HepG2 (cell line): ENCODE measurements around the gene PLK5. TPM values are rescaled to one million over a fixed set of nuclear protein-coding genes. Genes with fewer than 3 reads are reported as not detected.

Experiments
- CCDC6 ChIP-seq: sonication (generic); formaldehyde crosslinking; IDR thresholded peaks from 2 replicates; pipeline ENCODE4 v1.8.1; 2022; ENCODE audit warnings: mild to moderate bottlenecking, missing genetic modification reagents, moderate library complexity
- HNRNPL ChIP-seq: fragments of 200-400 bp; formaldehyde crosslinking; IDR thresholded peaks from 2 replicates; pipeline ENCODE4 v1.6.1; 2017; ENCODE audit warnings: mild to moderate bottlenecking, low read depth, low read length
- RXRB ChIP-seq: IDR thresholded peaks from 2 replicates; pipeline ENCODE4 v1.6.1; 2016; ENCODE audit warnings: borderline replicate concordance, missing genetic modification reagents, missing compliant biosample characterization
- ZBTB7A ChIP-seq: sonication (generic); formaldehyde crosslinking; IDR thresholded peaks from 2 replicates; pipeline ENCODE4 v1.8.0; 2022; ENCODE audit warnings: mild to moderate bottlenecking, missing genetic modification reagents
- ZFP1 ChIP-seq: IDR thresholded peaks from 2 replicates; pipeline ENCODE4 v1.6.1; 2016
- ZIK1 ChIP-seq: sonication (generic); formaldehyde crosslinking; IDR thresholded peaks from 2 replicates; pipeline ENCODE4 v1.5.0; 2020; ENCODE audit warnings: mild to moderate bottlenecking, low read depth, missing genetic modification reagents, borderline replicate concordance
- ZNF274 ChIP-seq: sonication (generic); formaldehyde crosslinking; IDR thresholded peaks from 2 replicates; pipeline ENCODE4 v1.5.1; 2020; ENCODE audit warnings: mild to moderate bottlenecking, missing genetic modification reagents
- ZNF33B ChIP-seq: sonication (generic); formaldehyde crosslinking; IDR thresholded peaks from 2 replicates; pipeline ENCODE4 v1.5.1; 2020; ENCODE audit warnings: mild to moderate bottlenecking, missing genetic modification reagents
- polyA plus RNA-seq, 8 experiments: library from polyadenylated mRNA; depleted of rRNA in 3 of 8; stranded (reverse) in 7 of 8; unstranded in 1 of 8; fragments of >200 nt; fragmentation: Illumina TruSeq in 4 of 8; extraction: Trizol in 4 of 8; gene quantifications; 2 replicates each; pipeline versions ENCODE4 v1.2.1 to v1.2.3, GENCODE V29; 2011 to 2016; ENCODE audit warnings: low read depth in 4 of 8, missing spikeins in 1 of 8, mixed read lengths in 1 of 8; ENCODE audit not compliant: insufficient read depth in 1 of 8
- total RNA-seq, 5 experiments: library from RNA; depleted of rRNA; stranded (reverse); fragments of >200 nt; fragmentation: Illumina TruSeq; extraction: Trizol; gene quantifications; 2 replicates each; pipeline ENCODE4 v1.2.3, GENCODE V29; 2016; ENCODE audit warnings: low read depth in 1 of 5
- TF ChIP-seq, protein P1 (sequence below): sonication (generic); formaldehyde crosslinking; IDR thresholded peaks from one replicate; pipeline ENCODE4 v1.5.1; 2020; ENCODE audit warnings: mild to moderate bottlenecking, missing genetic modification reagents; ENCODE audit errors: not compliant biosample characterization
- TF ChIP-seq, protein P2 (sequence below): sonication (generic); formaldehyde crosslinking; IDR thresholded peaks from 2 replicates; pipeline ENCODE4 v1.5.0; 2020; ENCODE audit warnings: mild to moderate bottlenecking, missing genetic modification reagents, borderline replicate concordance
- TF ChIP-seq, protein P3 (sequence below): sonication (generic); formaldehyde crosslinking; IDR thresholded peaks from 2 replicates; pipeline ENCODE4 v1.5.0; 2020; ENCODE audit warnings: mild to moderate bottlenecking, missing genetic modification reagents, borderline replicate concordance
- TF ChIP-seq, protein P4 (sequence below): sonication (generic); formaldehyde crosslinking; IDR thresholded peaks from 2 replicates; pipeline ENCODE4 v1.5.0; 2020; ENCODE audit warnings: missing genetic modification reagents

Gene PLK5
- total and polyA plus RNA-seq, 2 of the 13 experiments (the other 11 are each of a cell fraction or from before 2014, with no cell fraction given), result not detected

DNA sequence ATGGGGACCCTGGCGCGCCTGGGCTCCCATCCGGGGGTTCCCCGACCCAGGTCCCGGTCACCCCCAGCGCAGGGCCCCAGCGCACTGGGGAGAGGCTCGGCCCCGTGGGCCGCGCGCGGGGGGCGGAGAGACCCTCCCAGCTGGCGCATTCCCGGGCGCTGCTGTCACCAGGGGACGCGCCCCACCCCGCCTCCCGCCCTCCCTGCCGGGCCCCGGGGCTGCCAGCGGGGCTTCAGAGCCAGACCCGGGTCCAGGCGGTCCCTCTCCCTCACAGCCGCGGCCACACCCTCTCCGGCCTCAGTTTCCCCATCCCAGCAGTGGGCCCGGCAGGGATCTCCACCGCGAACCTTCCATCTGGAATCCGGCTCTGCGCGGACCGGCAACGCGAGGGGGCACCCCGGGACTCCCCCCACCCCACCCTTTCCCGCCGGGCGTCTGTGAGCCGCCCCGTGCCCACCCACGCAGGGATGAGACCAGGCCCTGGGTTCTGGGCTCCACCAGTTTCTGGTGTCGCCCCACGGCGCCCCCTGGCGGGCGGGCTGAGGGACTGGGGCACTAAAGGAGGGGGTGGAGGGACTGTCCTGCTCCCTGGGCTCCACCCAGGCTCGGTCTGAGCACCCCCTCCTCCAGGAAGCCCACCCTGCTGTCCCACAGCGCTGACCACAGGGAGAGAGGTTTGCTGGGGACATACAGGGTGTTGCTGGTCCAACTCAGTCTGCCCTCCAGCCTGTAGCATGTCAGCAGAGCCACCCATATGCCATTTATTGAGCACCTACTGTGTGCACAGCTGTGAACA is 10.2 kb upstream of the PLK5 start (continued):
- TF ChIP-seq, protein P1, sequence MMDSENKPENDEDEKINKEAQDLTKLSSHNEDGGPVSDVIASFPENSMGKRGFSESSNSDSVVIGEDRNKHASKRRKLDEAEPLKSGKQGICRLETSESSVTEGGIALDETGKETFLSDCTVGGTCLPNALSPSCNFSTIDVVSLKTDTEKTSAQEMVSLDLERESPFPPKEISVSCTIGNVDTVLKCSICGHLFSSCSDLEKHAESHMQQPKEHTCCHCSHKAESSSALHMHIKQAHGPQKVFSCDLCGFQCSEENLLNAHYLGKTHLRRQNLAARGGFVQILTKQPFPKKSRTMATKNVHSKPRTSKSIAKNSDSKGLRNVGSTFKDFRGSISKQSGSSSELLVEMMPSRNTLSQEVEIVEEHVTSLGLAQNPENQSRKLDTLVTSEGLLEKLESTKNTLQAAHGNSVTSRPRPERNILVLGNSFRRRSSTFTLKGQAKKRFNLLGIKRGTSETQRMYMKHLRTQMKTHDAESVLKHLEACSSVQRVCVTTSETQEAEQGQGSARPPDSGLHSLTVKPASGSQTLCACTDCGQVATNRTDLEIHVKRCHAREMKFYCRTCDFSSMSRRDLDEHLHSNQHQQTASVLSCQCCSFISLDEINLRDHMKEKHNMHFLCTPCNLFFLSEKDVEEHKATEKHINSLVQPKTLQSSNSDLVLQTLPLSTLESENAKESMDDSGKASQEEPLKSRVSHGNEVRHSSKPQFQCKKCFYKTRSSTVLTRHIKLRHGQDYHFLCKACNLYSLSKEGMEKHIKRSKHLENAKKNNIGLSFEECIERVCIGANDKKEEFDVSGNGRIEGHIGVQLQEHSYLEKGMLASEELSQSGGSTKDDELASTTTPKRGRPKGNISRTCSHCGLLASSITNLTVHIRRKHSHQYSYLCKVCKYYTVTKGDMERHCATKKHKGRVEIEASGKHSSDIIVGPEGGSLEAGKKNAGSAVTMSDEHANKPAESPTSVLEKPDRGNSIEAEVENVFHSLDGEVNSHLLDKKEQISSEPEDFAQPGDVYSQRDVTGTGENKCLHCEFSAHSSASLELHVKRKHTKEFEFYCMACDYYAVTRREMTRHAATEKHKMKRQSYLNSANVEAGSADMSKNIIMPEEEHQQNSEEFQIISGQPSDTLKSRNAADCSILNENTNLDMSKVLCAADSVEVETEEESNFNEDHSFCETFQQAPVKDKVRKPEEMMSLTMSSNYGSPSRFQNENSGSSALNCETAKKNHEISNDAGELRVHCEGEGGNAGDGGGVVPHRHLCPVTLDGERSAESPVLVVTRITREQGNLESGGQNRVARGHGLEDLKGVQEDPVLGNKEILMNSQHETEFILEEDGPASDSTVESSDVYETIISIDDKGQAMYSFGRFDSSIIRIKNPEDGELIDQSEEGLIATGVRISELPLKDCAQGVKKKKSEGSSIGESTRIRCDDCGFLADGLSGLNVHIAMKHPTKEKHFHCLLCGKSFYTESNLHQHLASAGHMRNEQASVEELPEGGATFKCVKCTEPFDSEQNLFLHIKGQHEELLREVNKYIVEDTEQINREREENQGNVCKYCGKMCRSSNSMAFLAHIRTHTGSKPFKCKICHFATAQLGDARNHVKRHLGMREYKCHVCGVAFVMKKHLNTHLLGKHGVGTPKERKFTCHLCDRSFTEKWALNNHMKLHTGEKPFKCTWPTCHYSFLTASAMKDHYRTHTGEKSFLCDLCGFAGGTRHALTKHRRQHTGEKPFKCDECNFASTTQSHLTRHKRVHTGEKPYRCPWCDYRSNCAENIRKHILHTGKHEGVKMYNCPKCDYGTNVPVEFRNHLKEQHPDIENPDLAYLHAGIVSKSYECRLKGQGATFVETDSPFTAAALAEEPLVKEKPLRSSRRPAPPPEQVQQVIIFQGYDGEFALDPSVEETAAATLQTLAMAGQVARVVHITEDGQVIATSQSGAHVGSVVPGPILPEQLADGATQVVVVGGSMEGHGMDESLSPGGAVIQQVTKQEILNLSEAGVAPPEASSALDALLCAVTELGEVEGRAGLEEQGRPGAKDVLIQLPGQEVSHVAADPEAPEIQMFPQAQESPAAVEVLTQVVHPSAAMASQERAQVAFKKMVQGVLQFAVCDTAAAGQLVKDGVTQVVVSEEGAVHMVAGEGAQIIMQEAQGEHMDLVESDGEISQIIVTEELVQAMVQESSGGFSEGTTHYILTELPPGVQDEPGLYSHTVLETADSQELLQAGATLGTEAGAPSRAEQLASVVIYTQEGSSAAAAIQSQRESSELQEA, result no peak
- no peak for TF ChIP-seq RXRB (CRISPR knock-in tag)
- no peak for TF ChIP-seq CCDC6 (CRISPR knock-in tag)
- TF ChIP-seq HNRNPL, result 0 out of 2 replicates have a peak, but pooled peaks have one; percentile 49
- 0 out of 2 replicates have a peak, but pooled peaks have one; percentile 28 for TF ChIP-seq ZIK1 (CRISPR knock-in tag)
- TF ChIP-seq, protein P2, sequence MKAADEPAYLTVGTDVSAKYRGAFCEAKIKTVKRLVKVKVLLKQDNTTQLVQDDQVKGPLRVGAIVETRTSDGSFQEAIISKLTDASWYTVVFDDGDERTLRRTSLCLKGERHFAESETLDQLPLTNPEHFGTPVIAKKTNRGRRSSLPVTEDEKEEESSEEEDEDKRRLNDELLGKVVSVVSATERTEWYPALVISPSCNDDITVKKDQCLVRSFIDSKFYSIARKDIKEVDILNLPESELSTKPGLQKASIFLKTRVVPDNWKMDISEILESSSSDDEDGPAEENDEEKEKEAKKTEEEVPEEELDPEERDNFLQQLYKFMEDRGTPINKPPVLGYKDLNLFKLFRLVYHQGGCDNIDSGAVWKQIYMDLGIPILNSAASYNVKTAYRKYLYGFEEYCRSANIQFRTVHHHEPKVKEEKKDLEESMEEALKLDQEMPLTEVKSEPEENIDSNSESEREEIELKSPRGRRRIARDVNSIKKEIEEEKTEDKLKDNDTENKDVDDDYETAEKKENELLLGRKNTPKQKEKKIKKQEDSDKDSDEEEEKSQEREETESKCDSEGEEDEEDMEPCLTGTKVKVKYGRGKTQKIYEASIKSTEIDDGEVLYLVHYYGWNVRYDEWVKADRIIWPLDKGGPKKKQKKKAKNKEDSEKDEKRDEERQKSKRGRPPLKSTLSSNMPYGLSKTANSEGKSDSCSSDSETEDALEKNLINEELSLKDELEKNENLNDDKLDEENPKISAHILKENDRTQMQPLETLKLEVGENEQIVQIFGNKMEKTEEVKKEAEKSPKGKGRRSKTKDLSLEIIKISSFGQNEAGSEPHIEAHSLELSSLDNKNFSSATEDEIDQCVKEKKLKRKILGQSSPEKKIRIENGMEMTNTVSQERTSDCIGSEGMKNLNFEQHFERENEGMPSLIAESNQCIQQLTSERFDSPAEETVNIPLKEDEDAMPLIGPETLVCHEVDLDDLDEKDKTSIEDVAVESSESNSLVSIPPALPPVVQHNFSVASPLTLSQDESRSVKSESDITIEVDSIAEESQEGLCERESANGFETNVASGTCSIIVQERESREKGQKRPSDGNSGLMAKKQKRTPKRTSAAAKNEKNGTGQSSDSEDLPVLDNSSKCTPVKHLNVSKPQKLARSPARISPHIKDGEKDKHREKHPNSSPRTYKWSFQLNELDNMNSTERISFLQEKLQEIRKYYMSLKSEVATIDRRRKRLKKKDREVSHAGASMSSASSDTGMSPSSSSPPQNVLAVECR (CRISPR knock-in tag), result peak; percentile 32
- TF ChIP-seq ZNF274 (CRISPR knock-in tag), result peak; percentile 26; the same call in 1 of the 2 replicates
- TF ChIP-seq ZBTB7A, result peak; percentile 43; the same call in 1 of the 2 replicates
- no peak for TF ChIP-seq ZFP1 (CRISPR knock-in tag)
- TF ChIP-seq, protein P3, sequence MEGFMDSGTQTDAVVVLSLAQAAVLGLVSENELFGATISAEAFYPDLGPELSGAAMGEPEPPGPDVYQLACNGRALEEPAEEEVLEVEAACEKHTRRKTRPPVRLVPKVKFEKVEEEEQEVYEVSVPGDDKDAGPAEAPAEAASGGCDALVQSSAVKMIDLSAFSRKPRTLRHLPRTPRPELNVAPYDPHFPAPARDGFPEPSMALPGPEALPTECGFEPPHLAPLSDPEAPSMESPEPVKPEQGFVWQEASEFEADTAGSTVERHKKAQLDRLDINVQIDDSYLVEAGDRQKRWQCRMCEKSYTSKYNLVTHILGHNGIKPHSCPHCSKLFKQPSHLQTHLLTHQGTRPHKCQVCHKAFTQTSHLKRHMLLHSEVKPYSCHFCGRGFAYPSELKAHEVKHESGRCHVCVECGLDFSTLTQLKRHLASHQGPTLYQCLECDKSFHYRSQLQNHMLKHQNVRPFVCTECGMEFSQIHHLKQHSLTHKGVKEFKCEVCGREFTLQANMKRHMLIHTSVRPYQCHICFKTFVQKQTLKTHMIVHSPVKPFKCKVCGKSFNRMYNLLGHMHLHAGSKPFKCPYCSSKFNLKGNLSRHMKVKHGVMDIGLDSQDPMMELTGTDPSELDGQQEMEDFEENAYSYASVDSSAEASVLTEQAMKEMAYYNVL (CRISPR knock-in tag), result no peak
- TF ChIP-seq, protein P4, sequence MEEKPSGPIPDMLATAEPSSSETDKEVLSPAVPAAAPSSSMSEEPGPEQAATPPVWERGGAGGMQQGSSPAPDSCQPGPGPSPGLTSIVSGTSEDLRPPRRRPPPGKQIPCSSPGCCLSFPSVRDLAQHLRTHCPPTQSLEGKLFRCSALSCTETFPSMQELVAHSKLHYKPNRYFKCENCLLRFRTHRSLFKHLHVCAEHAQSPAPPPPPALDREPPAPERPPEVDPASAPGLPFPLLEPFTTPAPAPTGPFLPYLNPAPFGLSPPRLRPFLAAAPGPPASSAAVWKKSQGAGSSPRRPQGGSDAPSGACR (CRISPR knock-in tag), result 0 out of 2 replicates have a peak, but pooled peaks have one; percentile 56
- no peak for TF ChIP-seq ZNF33B (CRISPR knock-in tag)
